PFSK-1 (cell line): Measurements from ENCODE around the gene ATP2A2.

ENCODE experiments used
- FOXP2 ChIP-seq: optimal IDR thresholded peaks from 2 replicates; pipeline ENCODE3; 2011; ENCODE audit warnings: borderline replicate concordance, control low read depth, inconsistent platforms; ENCODE audit not compliant: insufficient read depth; ENCODE audit errors: extremely low read length, extremely low read depth
- POLR2AphosphoS5 ChIP-seq: IDR thresholded peaks from 2 replicates; pipeline ENCODE4 v1.6.1; 2012; ENCODE audit warnings: low read depth, mild to moderate bottlenecking, control low read depth, low read length, moderate library complexity
- REST ChIP-seq, 2 experiments: IDR thresholded peaks; 2 replicates each; pipeline versions ENCODE4 v1.6.1 to v1.8.0; 2011 to 2012; ENCODE audit warnings: low read depth in 2 of 2, low read length in 2 of 2, control low read depth in 1 of 2, inconsistent platforms in 1 of 2, mild to moderate bottlenecking in 1 of 2, moderate library complexity in 1 of 2; ENCODE audit not compliant: insufficient read depth in 1 of 2

- TF ChIP-seq REST (IDR thresholded peaks at IDR 0.05; ENCODE audit: insufficient read depth in 1 of 2, low read depth in 2 of 2, low read length in 2 of 2) (no peak), POLR2AphosphoS5 (no peak), FOXP2 (no peak)
Observed at GRCh38 chr12:110258466-110258865, 22.6 kb upstream of the ATP2A2 start.
